GM12892 (cell line): ENCODE results near the gene PLA2G6.

Experiments
- POLR2A ChIP-seq: IDR thresholded peaks from 2 replicates; pipeline ENCODE4 v1.6.1; 2011; ENCODE audit warnings: low read depth, low read length, control low read depth
- TAF1 ChIP-seq: IDR thresholded peaks from 2 replicates; pipeline ENCODE4 v1.6.1; 2011; ENCODE audit warnings: low read depth, mild to moderate bottlenecking, control low read depth, low read length, borderline replicate concordance

DNA sequence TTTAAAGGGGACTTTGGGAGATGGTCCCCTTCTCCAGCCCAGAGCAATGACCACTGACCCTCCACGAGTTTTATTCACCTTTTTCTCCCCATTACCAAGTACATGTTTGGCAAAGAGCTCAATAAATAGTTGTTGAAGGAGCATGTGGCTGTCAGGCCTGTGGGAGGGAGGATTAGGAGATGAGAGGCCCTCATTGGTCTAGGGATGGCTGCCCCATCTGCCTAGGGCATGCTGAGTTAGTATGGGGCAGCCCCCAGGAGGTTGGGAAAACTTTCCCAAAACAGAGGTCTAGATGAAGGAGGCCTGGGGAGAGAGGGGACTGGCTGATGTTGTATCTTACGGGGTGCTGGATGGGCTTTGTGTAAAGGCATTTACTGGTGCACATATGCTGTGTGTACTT, 30.8 kb upstream of the PLA2G6 start:
- TF ChIP-seq POLR2A (no peak), TAF1 (no peak)
